GM10847 (cell line): ENCODE measurements around the gene YBX2.

Source experiments
- POLR2A ChIP-seq: IDR thresholded peaks from 2 replicates; pipeline ENCODE4 v1.6.1; 2011; ENCODE audit not compliant: insufficient read length; ENCODE audit errors: extremely low read depth

The YBX2 gene

GRCh38 chr17:7294614-7295153, at the start of gene YBX2:
YBX2 (minus strand) TSS chr17:7294639; CDS start chr17:7294500, 139 bp downstream.
- no peak for TF ChIP-seq POLR2A

GRCh38 chr17:7343250-7343649, 48.8 kb upstream of the YBX2 start:
- no peak for TF ChIP-seq POLR2A

GRCh38 chr17:7341842-7342241, 47.4 kb upstream of the YBX2 start:
- no peak for TF ChIP-seq POLR2A

- TF ChIP-seq POLR2A, result no peak
Observed at GRCh38 chr17:7340179-7340578, 45.7 kb upstream of the YBX2 start.

- peak; percentile 25 for TF ChIP-seq POLR2A
Observed at GRCh38 chr17:7336240-7337175, 42.1 kb upstream of the YBX2 start, which contains the start of gene ACAP1. ACAP1 (plus strand) TSS chr17:7336529; CDS start chr17:7336735, 206 bp downstream.

- TF ChIP-seq POLR2A, result no peak
Observed at GRCh38 chr17:7334938-7335538, 40.6 kb upstream of the YBX2 start.

GRCh38 chr17:7332111-7332510, 37.7 kb upstream of the YBX2 start:
- no peak for TF ChIP-seq POLR2A

- TF ChIP-seq POLR2A, result no peak
Observed at GRCh38 chr17:7330638-7331015, 36.2 kb upstream of the YBX2 start.

- TF ChIP-seq POLR2A, result no peak
Observed at GRCh38 chr17:7329997-7330637, 35.7 kb upstream of the YBX2 start.

GRCh38 chr17:7329374-7329996, 35.0 kb upstream of the YBX2 start:
- peak; percentile 51 for TF ChIP-seq POLR2A

GRCh38 chr17:7328840-7329373, 34.5 kb upstream of the YBX2 start, which contains the start of gene NEURL4:
NEURL4 (minus strand) TSS chr17:7329335; CDS start chr17:7329312, 23 bp downstream.
- TF ChIP-seq POLR2A, result peak; percentile 28

- TF ChIP-seq POLR2A, result no peak
Observed at GRCh38 chr17:7328009-7328408, 33.6 kb upstream of the YBX2 start.

- TF ChIP-seq POLR2A, result no peak
Observed at GRCh38 chr17:7327501-7327900, 33.1 kb upstream of the YBX2 start.

- no peak for TF ChIP-seq POLR2A
Observed at GRCh38 chr17:7327056-7327455, 32.6 kb upstream of the YBX2 start.

GRCh38 chr17:7326186-7326585, 31.7 kb upstream of the YBX2 start:
- TF ChIP-seq POLR2A, result no peak

GRCh38 chr17:7325031-7325528, 30.6 kb upstream of the YBX2 start:
- no peak for TF ChIP-seq POLR2A
